Dermis lymphatic vessel endothelial cell (primary cell): ENCODE data around the gene POU2AF2. TPM values are rescaled to one million over a fixed set of nuclear protein-coding genes. Genes with fewer than 3 reads are reported as not detected.

Source experiments
- total RNA-seq: library from RNA; depleted of rRNA; stranded (reverse); fragments of >200 nt; gene quantifications from 2 replicates; pipeline ENCODE4 v1.2.1, GENCODE V29; 2014

Gene POU2AF2
- not detected in 2 replicates for total RNA-seq

DNA sequence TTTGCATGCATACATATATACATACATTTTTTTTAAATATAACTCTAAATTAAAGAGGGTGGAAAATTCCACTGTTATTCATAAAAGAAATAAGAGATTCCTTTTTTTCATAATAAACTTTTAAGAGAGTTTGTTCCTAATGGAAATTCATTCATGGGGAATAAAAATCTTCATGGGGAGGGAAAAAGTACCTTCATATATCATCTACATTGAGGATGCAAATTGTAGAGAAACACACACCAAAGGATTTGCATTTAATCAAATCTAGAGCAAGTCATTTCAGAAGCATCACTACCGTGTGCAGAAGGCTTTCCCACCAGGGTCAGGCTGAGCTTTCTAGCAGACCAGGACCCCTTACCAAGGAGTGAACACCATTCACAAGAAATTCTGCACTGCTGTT, at the start of gene POU2AF2:
Gene POU2AF2 (plus strand): TSS at position 301 of the 400 bp plus-strand sequence. CDS start 129 bp downstream, outside the sequence.

DNA sequence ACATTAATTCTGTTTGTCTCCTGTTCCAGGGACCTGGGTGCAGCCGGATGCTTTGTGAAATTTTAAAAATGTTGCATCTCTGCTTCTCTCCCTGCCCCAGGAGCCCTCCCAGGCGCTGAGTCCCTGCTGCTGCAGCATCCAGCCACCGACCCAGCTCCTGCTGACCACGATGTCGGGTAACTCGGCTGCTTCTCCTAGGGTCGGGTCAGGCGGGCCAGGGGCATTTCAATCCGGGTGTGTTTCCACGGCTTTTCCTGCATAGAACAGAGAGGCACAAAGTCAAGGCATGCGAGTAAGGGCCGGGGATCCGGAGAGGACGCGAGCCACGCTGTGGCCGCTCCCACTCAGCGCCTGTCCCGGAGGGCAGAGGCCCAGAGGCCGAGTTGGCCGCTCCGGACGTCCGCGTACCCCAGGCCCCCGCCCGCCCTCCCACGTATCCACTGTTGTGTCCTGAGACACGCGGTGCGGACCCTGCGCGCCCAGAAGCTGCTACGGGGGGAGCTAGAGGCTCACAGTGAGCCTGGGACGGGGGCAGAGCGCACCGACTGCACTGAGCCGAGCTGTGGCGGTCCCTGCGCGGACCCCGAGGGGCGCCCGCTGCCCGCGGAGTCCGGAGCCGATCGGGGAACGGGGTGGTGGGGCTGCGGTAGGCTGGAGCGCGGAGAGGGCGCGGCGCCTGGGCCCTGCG, 53.0 kb downstream of the POU2AF2 start, which contains the start of gene POU2AF3:
Gene POU2AF3 (plus strand): TSS at position 134 of the 688 bp plus-strand sequence. CDS start 36 bp downstream, at position 170.

Other genes with a start within 250 kb of the POU2AF2 start
- not detected in 2 replicates for gene POU2AF3, start 52.8 kb downstream of the POU2AF2 start, total RNA-seq
- gene POU2AF1, start 133.6 kb downstream of the POU2AF2 start, total RNA-seq, result not detected in 2 replicates